Measurements from ENCODE around the gene CD1C.
"Not testable (repeated sequence)": the region's sequence is repeated elsewhere in the genome, so short reads cannot be mapped to it uniquely, and the experiment has no call there.

Gene CD1C

GRCh38 chr1:158282421-158282820, 7.3 kb upstream of the CD1C start:
- H3K4me1 ChIP-seq (ENCODE audit: control insufficient read depth, insufficient read depth, low read length); H3K4me3 ChIP-seq (ENCODE audit: low read length); DNase-seq (ENCODE audit: low read depth); H3K9me3 ChIP-seq (ENCODE audit: control insufficient read depth, low read length); H3K9ac ChIP-seq (ENCODE audit: low read length); H3K27me3 ChIP-seq (replicated peaks; ENCODE audit: control insufficient read depth, insufficient read depth, low read length); H3K36me3 ChIP-seq (ENCODE audit: control insufficient read depth, insufficient read depth, low read length, severe bottlenecking): not testable (repeated sequence)

DNA sequence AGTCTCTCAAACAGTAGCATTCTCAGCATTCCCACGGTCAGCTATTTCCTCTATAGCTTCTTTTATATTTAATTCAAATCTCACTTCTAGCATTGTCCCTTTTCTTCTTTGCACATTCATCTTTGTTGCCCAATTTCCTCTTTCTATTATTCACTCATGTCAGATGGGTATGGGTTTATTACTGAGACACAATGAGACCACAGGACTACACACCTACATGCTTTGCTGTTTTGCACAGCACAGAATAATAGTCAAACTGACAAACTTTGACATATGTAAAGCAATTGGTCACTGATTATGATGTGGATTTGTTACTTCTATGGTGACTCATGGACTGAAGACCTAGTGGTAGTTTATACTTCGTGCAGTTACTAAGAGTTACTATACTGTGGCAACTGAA, 5.8 kb upstream of the CD1C start:
- H3K9ac ChIP-seq (ENCODE audit: low read length): no peak overlapping the region
- no peak overlapping the region for H3K4me3 ChIP-seq (ENCODE audit: low read length)
- no peak for DNase-seq (ENCODE audit: low read depth)
- H3K9me3 ChIP-seq (ENCODE audit: control insufficient read depth, low read length): no peaks in the 10 kb centered on the region
- H3K4me1 ChIP-seq (ENCODE audit: control insufficient read depth, insufficient read depth, low read length): no peaks in the 10 kb centered on the region
- H3K27me3 ChIP-seq (replicated peaks; ENCODE audit: control insufficient read depth, insufficient read depth, low read length): no peaks in the 10 kb centered on the region
- H3K36me3 ChIP-seq (ENCODE audit: control insufficient read depth, insufficient read depth, low read length, severe bottlenecking): no peaks in the 10 kb centered on the region

GRCh38 chr1:158285756-158286241, 3.9 kb upstream of the CD1C start:
- Histone ChIP-seq H3K9me3 (ENCODE audit: control insufficient read depth, low read length) (no peaks in the 10 kb centered on the region), H3K27me3 (replicated peaks; ENCODE audit: control insufficient read depth, insufficient read depth, low read length) (no peaks in the 10 kb centered on the region), H3K36me3 (ENCODE audit: control insufficient read depth, insufficient read depth, low read length, severe bottlenecking) (no peaks in the 10 kb centered on the region), H3K9ac (ENCODE audit: low read length) (no peak overlapping the region), H3K4me1 (ENCODE audit: control insufficient read depth, insufficient read depth, low read length) (no peaks in the 10 kb centered on the region), H3K4me3 (ENCODE audit: low read length) (no peak overlapping the region)
- no peak for DNase-seq (ENCODE audit: low read depth)

GRCh38 chr1:158286487-158286886, 3.2 kb upstream of the CD1C start:
- Histone ChIP-seq H3K9me3 (ENCODE audit: control insufficient read depth, low read length) (no peaks in the 10 kb centered on the region), H3K36me3 (ENCODE audit: control insufficient read depth, insufficient read depth, low read length, severe bottlenecking) (no peaks in the 10 kb centered on the region), H3K4me1 (ENCODE audit: control insufficient read depth, insufficient read depth, low read length) (no peaks in the 10 kb centered on the region), H3K9ac (ENCODE audit: low read length) (no peak overlapping the region), H3K27me3 (replicated peaks; ENCODE audit: control insufficient read depth, insufficient read depth, low read length) (no peaks in the 10 kb centered on the region), H3K4me3 (ENCODE audit: low read length) (no peak overlapping the region)
- no peak for DNase-seq (ENCODE audit: low read depth)

DNA sequence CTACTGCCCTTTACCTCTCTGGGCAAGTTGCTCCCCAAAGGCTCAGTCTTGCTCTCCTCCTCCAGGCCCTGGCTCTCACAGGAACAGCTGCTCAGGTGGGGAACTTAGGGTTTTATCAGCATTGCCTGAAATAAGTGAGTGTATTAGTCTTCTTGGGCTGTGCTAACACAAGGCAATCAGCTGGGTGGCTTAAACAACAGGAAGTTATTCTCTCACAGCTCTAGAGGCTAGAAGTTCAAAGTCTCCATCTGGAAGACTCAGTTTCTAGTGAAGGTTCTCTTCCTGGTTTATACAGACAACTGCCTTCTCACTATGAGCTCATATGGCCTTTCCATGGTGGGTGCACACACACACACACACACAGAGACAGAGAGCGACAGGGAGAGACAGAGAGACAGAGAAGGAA, 2.8 kb upstream of the CD1C start:
- H3K4me1 ChIP-seq (ENCODE audit: control insufficient read depth, insufficient read depth, low read length): no peaks in the 10 kb centered on the region
- DNase-seq (ENCODE audit: low read depth): no peak
- H3K36me3 ChIP-seq (ENCODE audit: control insufficient read depth, insufficient read depth, low read length, severe bottlenecking): no peaks in the 10 kb centered on the region
- H3K27me3 ChIP-seq (replicated peaks; ENCODE audit: control insufficient read depth, insufficient read depth, low read length): no peaks in the 10 kb centered on the region
- no peaks in the 10 kb centered on the region for H3K9me3 ChIP-seq (ENCODE audit: control insufficient read depth, low read length)
- H3K9ac ChIP-seq (ENCODE audit: low read length): no peak overlapping the region
- no peak overlapping the region for H3K4me3 ChIP-seq (ENCODE audit: low read length)

GRCh38 chr1:158290321-158290844, 660 bp downstream of the CD1C start:
- Histone ChIP-seq H3K27me3 (replicated peaks; ENCODE audit: control insufficient read depth, insufficient read depth, low read length) (no peaks in the 10 kb centered on the region), H3K9ac (ENCODE audit: low read length) (no peak overlapping the region), H3K36me3 (ENCODE audit: control insufficient read depth, insufficient read depth, low read length, severe bottlenecking) (no peaks in the 10 kb centered on the region), H3K4me3 (ENCODE audit: low read length) (no peak overlapping the region), H3K4me1 (ENCODE audit: control insufficient read depth, insufficient read depth, low read length) (no peaks in the 10 kb centered on the region), H3K9me3 (ENCODE audit: control insufficient read depth, low read length) (no peaks in the 10 kb centered on the region)
- no peak for DNase-seq (ENCODE audit: low read depth)

DNA sequence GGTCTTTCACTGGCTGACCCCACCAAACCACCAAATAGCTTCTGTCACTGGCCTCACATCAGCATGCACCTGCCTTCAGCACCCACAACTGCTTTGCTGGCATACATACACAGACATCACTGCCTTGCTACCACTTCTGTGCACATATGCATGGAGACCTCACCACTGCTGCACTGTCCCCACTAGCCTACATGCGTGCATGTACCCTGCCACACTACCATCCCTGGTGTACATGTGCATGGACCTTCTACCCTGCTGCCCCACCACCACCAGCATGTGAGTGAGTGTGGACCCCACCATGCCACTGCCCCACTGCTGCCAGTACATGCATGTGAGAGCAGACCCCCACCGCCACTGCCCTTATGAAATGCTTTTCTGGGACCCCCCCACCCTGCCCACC, 6.1 kb downstream of the CD1C start:
- H3K4me3 ChIP-seq (ENCODE audit: low read length): no peak overlapping the region
- H3K36me3 ChIP-seq (ENCODE audit: control insufficient read depth, insufficient read depth, low read length, severe bottlenecking): no peaks in the 10 kb centered on the region
- no peaks in the 10 kb centered on the region for H3K4me1 ChIP-seq (ENCODE audit: control insufficient read depth, insufficient read depth, low read length)
- no peak overlapping the region for H3K9ac ChIP-seq (ENCODE audit: low read length)
- no peak for DNase-seq (ENCODE audit: low read depth)
- peaks cover 5% of the 10 kb centered on the region for H3K9me3 ChIP-seq (ENCODE audit: control insufficient read depth, low read length)
- H3K27me3 ChIP-seq (replicated peaks; ENCODE audit: control insufficient read depth, insufficient read depth, low read length): no peaks in the 10 kb centered on the region

GRCh38 chr1:158310623-158311022, 20.9 kb downstream of the CD1C start:
- H3K9me3 ChIP-seq (ENCODE audit: control insufficient read depth, low read length): peaks cover 12% of the 10 kb centered on the region
- H3K27me3 ChIP-seq (replicated peaks; ENCODE audit: control insufficient read depth, insufficient read depth, low read length): no peaks in the 10 kb centered on the region
- H3K36me3 ChIP-seq (ENCODE audit: control insufficient read depth, insufficient read depth, low read length, severe bottlenecking): no peaks in the 10 kb centered on the region
- no peak overlapping the region for H3K4me3 ChIP-seq (ENCODE audit: low read length)
- no peaks in the 10 kb centered on the region for H3K4me1 ChIP-seq (ENCODE audit: control insufficient read depth, insufficient read depth, low read length)
- DNase-seq (ENCODE audit: low read depth): no peak
- H3K9ac ChIP-seq (ENCODE audit: low read length): no peak overlapping the region

GRCh38 chr1:158311066-158311465, 21.3 kb downstream of the CD1C start:
- H3K4me3 ChIP-seq (ENCODE audit: low read length): no peak overlapping the region

DNA sequence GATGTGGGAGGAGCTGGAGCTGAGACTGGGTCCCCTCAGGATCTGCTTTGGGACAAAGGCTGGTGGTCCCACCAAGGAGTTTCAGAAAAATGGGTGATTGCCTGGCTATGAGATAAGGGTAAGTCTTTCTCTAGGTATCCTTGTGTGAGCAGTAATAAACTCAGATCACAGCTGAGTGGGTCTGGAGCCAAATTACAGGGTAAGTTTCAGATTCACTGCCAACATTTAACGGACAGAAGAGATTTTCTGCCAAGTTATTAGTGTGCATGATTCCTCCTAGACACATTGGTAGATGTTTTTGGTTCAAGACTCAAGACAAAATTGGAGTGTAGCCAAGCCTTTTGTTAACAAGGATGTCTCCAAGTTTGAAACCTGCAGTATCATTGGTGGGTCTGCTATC, 34.1 kb downstream of the CD1C start:
- Histone ChIP-seq H3K4me3 (ENCODE audit: low read length) (no peak overlapping the region), H3K4me1 (ENCODE audit: control insufficient read depth, insufficient read depth, low read length) (no peaks in the 10 kb centered on the region), H3K9ac (ENCODE audit: low read length) (no peak overlapping the region), H3K27me3 (replicated peaks; ENCODE audit: control insufficient read depth, insufficient read depth, low read length) (no peaks in the 10 kb centered on the region), H3K36me3 (ENCODE audit: control insufficient read depth, insufficient read depth, low read length, severe bottlenecking) (no peaks in the 10 kb centered on the region), H3K9me3 (ENCODE audit: control insufficient read depth, low read length) (no peaks in the 10 kb centered on the region)
- no peak for DNase-seq (ENCODE audit: low read depth)

More at GRCh38 chr1:158311066-158311465, 21.3 kb downstream of the CD1C start:
- peaks cover 12% of the 10 kb centered on the region for H3K9me3 ChIP-seq (ENCODE audit: control insufficient read depth, low read length)
- no peaks in the 10 kb centered on the region for H3K27me3 ChIP-seq (replicated peaks; ENCODE audit: control insufficient read depth, insufficient read depth, low read length)
- no peak overlapping the region for H3K9ac ChIP-seq (ENCODE audit: low read length)
- H3K36me3 ChIP-seq (ENCODE audit: control insufficient read depth, insufficient read depth, low read length, severe bottlenecking): no peaks in the 10 kb centered on the region
- H3K4me1 ChIP-seq (ENCODE audit: control insufficient read depth, insufficient read depth, low read length): no peaks in the 10 kb centered on the region
- no peak for DNase-seq (ENCODE audit: low read depth)

DNA sequence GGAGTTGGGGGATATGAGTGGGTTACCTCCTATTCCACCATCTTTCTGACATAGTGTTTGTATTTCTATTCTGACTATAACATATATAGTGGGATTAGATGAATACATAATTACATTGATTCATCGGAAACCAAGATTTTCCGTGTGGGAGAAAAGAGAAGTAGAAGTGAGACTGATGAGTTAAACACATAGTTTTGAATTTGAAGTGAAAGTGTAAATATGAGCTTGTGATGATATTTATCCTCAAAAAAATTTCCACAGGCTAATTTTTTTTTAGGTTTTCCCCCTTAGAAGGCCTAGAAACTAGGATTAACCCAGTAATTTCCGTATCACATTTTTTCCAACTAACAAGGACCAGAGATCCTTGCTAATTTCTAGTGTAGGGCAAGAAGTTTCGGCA, 34.7 kb downstream of the CD1C start:
- H3K4me1 ChIP-seq (ENCODE audit: control insufficient read depth, insufficient read depth, low read length): no peaks in the 10 kb centered on the region
- H3K36me3 ChIP-seq (ENCODE audit: control insufficient read depth, insufficient read depth, low read length, severe bottlenecking): no peaks in the 10 kb centered on the region
- no peaks in the 10 kb centered on the region for H3K27me3 ChIP-seq (replicated peaks; ENCODE audit: control insufficient read depth, insufficient read depth, low read length)
- no peak overlapping the region for H3K4me3 ChIP-seq (ENCODE audit: low read length)
- no peak for DNase-seq (ENCODE audit: low read depth)
- H3K9me3 ChIP-seq (ENCODE audit: control insufficient read depth, low read length): no peaks in the 10 kb centered on the region
- no peak overlapping the region for H3K9ac ChIP-seq (ENCODE audit: low read length)

- H3K9me3 ChIP-seq (ENCODE audit: control insufficient read depth, low read length): no peaks in the 10 kb centered on the region
- no peaks in the 10 kb centered on the region for H3K4me1 ChIP-seq (ENCODE audit: control insufficient read depth, insufficient read depth, low read length)
- no peak overlapping the region for H3K4me3 ChIP-seq (ENCODE audit: low read length)
- H3K36me3 ChIP-seq (ENCODE audit: control insufficient read depth, insufficient read depth, low read length, severe bottlenecking): no peaks in the 10 kb centered on the region
- H3K9ac ChIP-seq (ENCODE audit: low read length): no peak overlapping the region
- H3K27me3 ChIP-seq (replicated peaks; ENCODE audit: control insufficient read depth, insufficient read depth, low read length): no peaks in the 10 kb centered on the region
- no peak for DNase-seq (ENCODE audit: low read depth)
These were observed 37.8 kb downstream of the CD1C start for GRCh38 chr1:158327481-158327880.
